GM23338 (cell line): ENCODE data around the gene AACS.

Experiments used
- CTCF ChIP-seq, 2 experiments: fragments of 200-600 bp in 1 of 2; sonication (generic) in 1 of 2; conservative IDR thresholded peaks; 2 replicates each; pipeline versions ENCODE4 v1.5.1 to v1.6.1; 2016 to 2017; ENCODE audit warnings: antibody characterized with exemption in 2 of 2, low read depth in 2 of 2, mild to moderate bottlenecking in 2 of 2, moderate library complexity in 1 of 2
- POLR2AphosphoS5 ChIP-seq: IDR thresholded peaks from 2 replicates; pipeline ENCODE4 v1.6.1; 2016; ENCODE audit warnings: antibody characterized with exemption, low read depth

DNA sequence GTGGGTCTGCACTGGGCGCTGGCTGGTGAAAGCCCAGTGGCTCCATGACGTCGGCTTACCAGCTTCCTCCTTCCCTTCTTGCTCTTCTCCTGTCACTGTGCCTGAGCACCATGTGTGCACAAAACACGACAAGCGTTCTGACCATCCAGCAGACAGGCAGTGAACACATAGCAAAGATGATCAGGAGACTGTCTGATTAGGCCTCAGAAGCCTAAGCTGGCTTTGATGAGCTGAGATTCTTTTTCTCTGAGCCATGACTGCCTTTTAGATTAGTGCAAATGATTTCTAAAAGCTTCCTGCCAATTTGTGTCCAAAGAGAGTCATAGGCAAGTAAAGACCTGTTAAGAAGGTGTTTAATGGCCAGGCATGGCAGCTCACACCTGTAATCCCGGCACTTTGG lies 83.1 kb downstream of the AACS start:
- TF ChIP-seq CTCF (conservative IDR thresholded peaks at IDR 0.05; ENCODE audit: low read depth in 2 of 2) = no peak
- TF ChIP-seq POLR2AphosphoS5 = no peak
